K562 (cell line): ENCODE data around the gene RHOBTB3. TPM values are rescaled to one million over a fixed set of nuclear protein-coding genes. Genes with fewer than 3 reads are reported as not detected.

Experiments used
- ARID4B ChIP-seq: sonication (generic); formaldehyde crosslinking; IDR thresholded peaks from 2 replicates; pipeline ENCODE4 v1.8.0; 2022; ENCODE audit warnings: mild to moderate bottlenecking, missing genetic modification reagents
- ARNT ChIP-seq, 2 experiments: fragments of 450-650 bp; IDR thresholded peaks; 2 replicates each; pipeline ENCODE4 v1.6.1; 2016; ENCODE audit warnings: mild to moderate bottlenecking in 1 of 2
- BDP1 ChIP-seq: IDR thresholded peaks from 3 replicates; pipeline ENCODE4 v1.6.1; 2011; ENCODE audit not compliant: insufficient read length, insufficient read depth
- CREBBP ChIP-seq: IDR thresholded peaks from one replicate; pipeline ENCODE4 v1.6.1; 2012; ENCODE audit warnings: low read depth, mild to moderate bottlenecking, control low read depth, inconsistent platforms, low read length
- ELF4 ChIP-seq: fragments of 450-650 bp; formaldehyde crosslinking; IDR thresholded peaks from 2 replicates; pipeline ENCODE4 v1.4.0; 2022; ENCODE audit warnings: missing genetic modification characterization
- FOXO4 ChIP-seq: fragments of 450-650 bp; formaldehyde crosslinking; IDR thresholded peaks from 2 replicates; pipeline ENCODE4 v1.4.0; 2020; ENCODE audit warnings: mild to moderate bottlenecking, moderate library complexity
- GATA2 ChIP-seq: sonication (generic); formaldehyde crosslinking; IDR thresholded peaks from 2 replicates; pipeline ENCODE4 v1.4.0; 2020; ENCODE audit warnings: mild to moderate bottlenecking, missing genetic modification reagents
- MAFK ChIP-seq: IDR thresholded peaks from 2 replicates; pipeline ENCODE4 v1.6.1; 2011; ENCODE audit warnings: low read length, improper control_type of control experiment
- MTA1 ChIP-seq: fragments of 450-650 bp; IDR thresholded peaks from 2 replicates; pipeline ENCODE4 v1.6.1; 2017; ENCODE audit warnings: borderline replicate concordance
- PHF21A ChIP-seq: fragments of 450-650 bp; IDR thresholded peaks from 2 replicates; pipeline ENCODE4 v1.6.1; 2017; ENCODE audit warnings: low read depth, borderline replicate concordance
- RB1 ChIP-seq: fragments of 450-650 bp; IDR thresholded peaks from 2 replicates; pipeline ENCODE4 v1.6.1; 2017; ENCODE audit warnings: low read depth, mild to moderate bottlenecking
- SMAD1 ChIP-seq: fragments of 150-350 bp; IDR thresholded peaks from 2 replicates; pipeline ENCODE4 v1.6.1; 2014; ENCODE audit warnings: low read length, low read depth; ENCODE audit not compliant: partially characterized antibody
- ZNF12 ChIP-seq: sonication (generic); formaldehyde crosslinking; IDR thresholded peaks from 2 replicates; pipeline ENCODE4 v1.4.0; 2020; ENCODE audit warnings: mild to moderate bottlenecking, missing genetic modification reagents
- ZNF318 ChIP-seq, 2 experiments: fragments of 450-650 bp; IDR thresholded peaks; 2 replicates each; pipeline ENCODE4 v1.6.1; 2016; ENCODE audit warnings: mild to moderate bottlenecking in 2 of 2, borderline replicate concordance in 1 of 2, low read depth in 1 of 2, moderate library complexity in 1 of 2
- ZNF584 ChIP-seq: fragments of 200-800 bp; sonication (Bioruptor generic); IDR thresholded peaks from 2 replicates; pipeline ENCODE4 v1.6.1; 2016; ENCODE audit warnings: low read depth, mild to moderate bottlenecking, missing genetic modification characterization, missing compliant biosample characterization
- ZNF586 ChIP-seq: fragments of 450-650 bp; formaldehyde crosslinking; conservative IDR thresholded peaks from 2 replicates; pipeline ENCODE4 v1.4.0; 2020; ENCODE audit warnings: mild to moderate bottlenecking, moderate library complexity
- polyA plus RNA-seq, 8 experiments: library from polyadenylated mRNA; depleted of rRNA in 4 of 8; stranded (reverse) in 5 of 8; unstranded in 3 of 8; fragments of >200 nt; fragmentation: Nextera tagmentation in 2 of 8; fragmentation: Illumina TruSeq in 1 of 8; extraction: Ambion mirVana in 2 of 8; extraction: Trizol in 1 of 8; gene quantifications; 2 replicates each; pipeline versions ENCODE4 v1.2.1 to v1.2.3, GENCODE V29; 2011 to 2014; ENCODE audit warnings: inconsistent platforms in 1 of 8, missing spikeins in 1 of 8
- total RNA-seq, 7 experiments: library from RNA; depleted of rRNA in 6 of 7; stranded (reverse); fragments of >200 nt in 6 of 7; fragmentation: Illumina TruSeq in 2 of 7; extraction: Trizol in 2 of 7; gene quantifications; 2 replicates each; pipeline versions ENCODE4 v1.2.1 to v1.2.3, GENCODE V29; 2011 to 2021; ENCODE audit warnings: low replicate concordance in 1 of 7

RHOBTB3 gene
- total and polyA plus RNA-seq, 9 of the 15 experiments (the other 6 are each of a cell fraction or from before 2014, with no cell fraction given): 39.7 to 143 (median 115) TPM

- no peak for TF ChIP-seq ARID4B (CRISPR knock-in tag)
- no peak for TF ChIP-seq CREBBP
- TF ChIP-seq ZNF318 (IDR thresholded peaks at IDR 0.05; ENCODE audit: borderline replicate concordance in 1 of 2, low read depth in 1 of 2): peak in 1 of 2 experiments; percentile 92; a peak in 2 of 4 replicates
- TF ChIP-seq ZNF12 (CRISPR knock-in tag): no peak
- TF ChIP-seq ARNT (IDR thresholded peaks at IDR 0.05): no peak
- peak; percentile 48; the same call in 1 of the 2 replicates for TF ChIP-seq ELF4 (CRISPR knock-in tag)
- TF ChIP-seq MAFK: no peak
- TF ChIP-seq ZNF584: no peak
- TF ChIP-seq RB1: no peak
- TF ChIP-seq SMAD1: no peak
- TF ChIP-seq BDP1: no peak
- TF ChIP-seq ZNF586: no peak
- TF ChIP-seq MTA1: peak; percentile 95
- peak; percentile 84 for TF ChIP-seq GATA2 (CRISPR knock-in tag)
- TF ChIP-seq PHF21A: no peak
- no peak for TF ChIP-seq FOXO4 (CRISPR knock-in tag)
Observed at GRCh38 chr5:95718203-95718602, 12.9 kb upstream of the RHOBTB3 start (continued).
